ENCODE results near the gene COX19. TPM values are rescaled to one million over a fixed set of nuclear protein-coding genes. Genes with fewer than 3 reads are reported as not detected.

Gene COX19
- total RNA-seq, 4 donors from 2014 or later = 15.9 to 41.3 (median 24.7) TPM

- no peaks in the 10 kb centered on the region for H3K27me3 ChIP-seq
- DNase-seq = peak in 1 of 3 donors; percentile 37
- peaks cover 0 to 19% (median 11%) of the 10 kb centered on the region in 4 donors for H3K4me1 ChIP-seq
- TF ChIP-seq CTCF (IDR thresholded peaks at IDR 0.05) = no peak
- no peak for TF ChIP-seq POLR2A (IDR thresholded peaks at IDR 0.05)
- H3K9me3 ChIP-seq = no peaks in the 10 kb centered on the region
- H3K36me3 ChIP-seq = no peaks in the 10 kb centered on the region
- no peak overlapping the region for H3K4me3 ChIP-seq
- no peak overlapping the region for H3K27ac ChIP-seq
Measured at GRCh38 chr7:959271-959670, 16.1 kb downstream of the COX19 start.

- Histone ChIP-seq H3K27ac (no peak overlapping the region), H3K4me1 (peaks cover 0 to 14% (median 8%) of the 10 kb centered on the region in 4 donors), H3K4me3 (no peak overlapping the region), H3K36me3 (no peaks in the 10 kb centered on the region), H3K27me3 (no peaks in the 10 kb centered on the region), H3K9me3 (no peaks in the 10 kb centered on the region)
- DNase-seq = peak in 1 of 3 donors; percentile 44
- TF ChIP-seq POLR2A (IDR thresholded peaks at IDR 0.05) (no peak), CTCF (IDR thresholded peaks at IDR 0.05) (no peak)
Measured at GRCh38 chr7:958221-959200, 16.8 kb downstream of the COX19 start.

- Histone ChIP-seq H3K27ac (no peak overlapping the region), H3K27me3 (no peaks in the 10 kb centered on the region), H3K9me3 (no peaks in the 10 kb centered on the region), H3K4me3 (no peak overlapping the region), H3K36me3 (no peaks in the 10 kb centered on the region), H3K4me1 (peaks cover 0 to 16% (median 4%) of the 10 kb centered on the region in 4 donors)
- peak in 2 of 3 donors; percentile 45 to 52 for DNase-seq
- TF ChIP-seq CTCF (IDR thresholded peaks at IDR 0.05) (no peak), POLR2A (IDR thresholded peaks at IDR 0.05) (no peak)
Measured at GRCh38 chr7:957418-958220, 17.7 kb downstream of the COX19 start.

GRCh38 chr7:956031-956430 is 19.3 kb downstream of the COX19 start:
- H3K36me3 ChIP-seq = no peaks in the 10 kb centered on the region
- H3K27me3 ChIP-seq = no peaks in the 10 kb centered on the region
- no peaks in the 10 kb centered on the region for H3K9me3 ChIP-seq
- TF ChIP-seq POLR2A (IDR thresholded peaks at IDR 0.05) (no peak), CTCF (IDR thresholded peaks at IDR 0.05) (no peak)
- no peak overlapping the region for H3K4me3 ChIP-seq
- peaks cover 0 to 25% (median 4%) of the 10 kb centered on the region in 4 donors for H3K4me1 ChIP-seq
- H3K27ac ChIP-seq = no peak overlapping the region
- DNase-seq = peak in 1 of 3 donors; percentile 29

- Histone ChIP-seq H3K27ac (peak within 1 kb of the TSS; percentile 38 to 98 (median 80)), H3K9me3 (no peaks in the 10 kb centered on the region), H3K36me3 (peaks cover 0 to 3% (median 0%) of the 10 kb centered on the region in 3 donors), H3K4me1 (peaks cover 0 to 35% (median 4%) of the 10 kb centered on the region in 4 donors), H3K27me3 (no peaks in the 10 kb centered on the region), H3K4me3 (peak within 1 kb of the TSS; percentile 54 to 89 (median 58))
- TF ChIP-seq POLR2A (IDR thresholded peaks at IDR 0.05) (peak in 1 of 2 donors; percentile 63), CTCF (IDR thresholded peaks at IDR 0.05) (peak in 4 of 6 experiments; percentile 11 to 79 (median 67))
- DNase-seq = peak in 2 of 3 donors; percentile 79 to 84
Measured at GRCh38 chr7:954330-955238, 20.8 kb downstream of the COX19 start, which contains the start of gene ADAP1. ADAP1 (minus strand) TSS chr7:954680; CDS start chr7:954477, 203 bp downstream.
